C4-2B (cell line): ENCODE measurements around the gene SYT11.

Experiments
- H3K27ac ChIP-seq: fragments of 450-650 bp; 2 replicates; pipeline ENCODE4 v1.5.1; 2017
- ZFX ChIP-seq: fragments of 450-650 bp; IDR thresholded peaks from 2 replicates; pipeline ENCODE4 v1.6.1; 2017
- TF ChIP-seq, protein P1 (sequence below): fragments of 450-650 bp; conservative IDR thresholded peaks from 2 replicates; pipeline ENCODE4 v1.5.1; 2017; ENCODE audit warnings: mild to moderate bottlenecking

SYT11 gene

DNA sequence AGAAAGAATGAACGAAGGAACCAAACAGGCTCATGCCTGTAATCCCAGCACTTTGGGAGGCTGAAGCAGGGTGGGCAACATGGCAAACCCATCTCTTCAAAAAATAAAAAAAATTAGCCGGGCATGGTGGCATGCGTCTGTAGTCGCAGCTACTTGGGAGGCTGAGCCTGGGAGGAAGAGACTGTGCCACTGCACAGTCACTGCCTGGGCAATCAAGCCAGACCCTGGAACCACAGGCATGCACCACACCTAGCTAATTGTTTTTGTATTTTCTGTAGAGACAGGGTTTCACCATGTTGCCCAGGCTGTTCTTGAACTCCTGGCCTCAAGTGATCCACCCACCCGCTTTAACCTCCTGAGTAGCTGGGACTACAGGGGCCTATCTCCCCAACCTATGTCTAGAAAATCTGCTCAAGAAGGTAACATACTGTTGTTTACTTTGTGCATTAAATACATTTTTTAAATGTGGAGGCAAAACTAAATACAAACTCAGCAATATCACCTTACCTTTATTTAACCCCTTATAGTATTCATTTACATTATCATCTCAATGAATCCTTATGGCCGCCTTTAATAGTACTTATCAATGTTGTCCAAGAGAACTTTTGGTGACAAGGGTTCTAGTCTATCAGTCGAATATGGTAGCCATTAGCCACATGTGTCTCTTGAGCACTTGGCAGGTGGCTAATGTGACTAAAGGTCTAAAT is 72.1 kb downstream of the SYT11 start:
- H3K27ac ChIP-seq = no peak overlapping the region
- TF ChIP-seq ZFX = no peak
- TF ChIP-seq, protein P1, sequence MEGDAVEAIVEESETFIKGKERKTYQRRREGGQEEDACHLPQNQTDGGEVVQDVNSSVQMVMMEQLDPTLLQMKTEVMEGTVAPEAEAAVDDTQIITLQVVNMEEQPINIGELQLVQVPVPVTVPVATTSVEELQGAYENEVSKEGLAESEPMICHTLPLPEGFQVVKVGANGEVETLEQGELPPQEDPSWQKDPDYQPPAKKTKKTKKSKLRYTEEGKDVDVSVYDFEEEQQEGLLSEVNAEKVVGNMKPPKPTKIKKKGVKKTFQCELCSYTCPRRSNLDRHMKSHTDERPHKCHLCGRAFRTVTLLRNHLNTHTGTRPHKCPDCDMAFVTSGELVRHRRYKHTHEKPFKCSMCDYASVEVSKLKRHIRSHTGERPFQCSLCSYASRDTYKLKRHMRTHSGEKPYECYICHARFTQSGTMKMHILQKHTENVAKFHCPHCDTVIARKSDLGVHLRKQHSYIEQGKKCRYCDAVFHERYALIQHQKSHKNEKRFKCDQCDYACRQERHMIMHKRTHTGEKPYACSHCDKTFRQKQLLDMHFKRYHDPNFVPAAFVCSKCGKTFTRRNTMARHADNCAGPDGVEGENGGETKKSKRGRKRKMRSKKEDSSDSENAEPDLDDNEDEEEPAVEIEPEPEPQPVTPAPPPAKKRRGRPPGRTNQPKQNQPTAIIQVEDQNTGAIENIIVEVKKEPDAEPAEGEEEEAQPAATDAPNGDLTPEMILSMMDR = no peak

DNA sequence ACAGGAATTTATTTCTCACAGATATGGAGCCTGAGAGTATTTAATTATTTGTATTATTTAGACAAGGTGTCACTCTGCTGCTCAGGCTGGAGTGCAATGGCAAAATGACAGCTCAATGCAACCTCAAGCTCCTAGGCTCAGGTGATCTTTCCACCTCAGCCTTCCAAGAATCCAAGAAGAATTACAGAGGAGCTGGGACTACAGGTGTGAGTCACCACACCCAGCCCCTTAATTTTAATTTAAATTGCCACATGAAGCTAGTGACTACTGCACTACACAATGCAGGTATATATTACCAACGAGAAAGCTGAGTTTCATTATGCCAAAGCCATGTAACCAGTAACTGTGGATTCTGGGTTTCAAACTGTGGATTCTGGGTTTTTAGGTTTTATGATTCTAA is 72.7 kb downstream of the SYT11 start:
- no peak for TF ChIP-seq ZFX
- TF ChIP-seq, protein P1 = no peak

DNA sequence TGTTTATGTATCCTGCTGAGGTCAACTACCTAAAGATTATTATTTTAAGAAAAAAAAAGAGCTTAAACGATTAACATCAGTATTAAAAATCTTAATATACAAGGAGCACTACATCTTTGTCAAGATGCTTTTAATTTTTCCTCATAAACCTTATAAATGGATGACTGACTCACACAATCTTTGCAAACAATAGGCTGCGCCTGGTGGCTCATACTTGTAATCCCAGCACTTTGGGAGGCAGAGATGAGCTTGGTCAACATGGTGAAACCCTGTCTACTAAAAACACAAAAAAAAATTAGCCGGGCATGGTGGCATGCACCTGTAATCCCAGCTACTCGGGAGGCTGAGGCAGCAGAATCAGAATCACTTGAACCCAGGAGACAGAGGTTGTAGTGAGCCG is 73.1 kb downstream of the SYT11 start:
- TF ChIP-seq, protein P1 = no peak
- TF ChIP-seq ZFX = no peak
- no peak overlapping the region for H3K27ac ChIP-seq

More for the DNA sequence above, 72.7 kb downstream of the SYT11 start:
- H3K27ac ChIP-seq = no peak overlapping the region

GRCh38 chr1:155933591-155934096 is 74.3 kb downstream of the SYT11 start:
- TF ChIP-seq ZFX = no peak
- peak overlapping the region; percentile 89 for H3K27ac ChIP-seq

DNA sequence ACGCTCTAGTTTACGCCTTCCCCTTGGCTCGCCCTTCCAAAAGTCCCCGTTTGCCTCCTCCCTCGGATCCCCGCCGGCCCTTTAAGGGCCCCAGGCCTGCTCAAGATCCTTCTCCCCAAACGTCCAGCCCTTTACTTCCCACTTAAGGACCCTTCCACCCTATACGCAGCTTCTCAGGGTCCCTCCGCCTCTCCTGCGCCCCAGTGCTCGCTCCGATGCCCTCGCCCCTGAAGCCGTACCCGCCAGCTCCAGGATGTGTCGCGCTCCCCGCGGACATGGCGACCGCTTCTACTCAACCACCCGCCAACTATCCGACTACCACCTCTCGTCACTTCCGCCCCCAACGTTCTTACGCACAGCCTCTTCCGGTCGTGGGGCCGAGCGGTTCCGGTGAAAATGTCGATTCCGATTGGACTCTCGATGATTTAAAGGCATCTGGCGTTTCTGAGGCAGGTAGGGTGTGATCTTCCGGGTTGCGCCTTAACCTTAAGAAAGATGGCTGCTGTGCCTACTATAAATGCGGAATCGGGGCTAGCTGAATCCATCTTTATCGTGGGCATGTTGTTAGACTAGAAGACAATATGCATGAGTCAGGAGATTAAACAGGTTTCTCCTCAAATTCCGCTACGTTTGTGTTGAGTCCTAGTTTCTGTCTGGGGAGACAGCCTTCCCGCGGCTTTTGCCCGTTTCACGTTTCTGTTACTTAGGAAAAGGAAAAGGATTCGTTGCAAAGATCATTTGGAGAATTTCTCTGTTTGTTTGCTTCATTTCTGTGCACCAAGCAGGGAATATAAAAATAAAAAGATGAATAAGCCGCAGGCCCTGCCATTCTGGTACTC is 74.9 kb downstream of the SYT11 start, which contains the start of gene KHDC4:
TSS of gene KHDC4 (minus strand) at position 317 of the 839 bp plus-strand sequence. CDS start at position 277, 40 bp downstream.
- peak within 1 kb of the TSS; percentile 89 for H3K27ac ChIP-seq

More for the DNA sequence above, 74.9 kb downstream of the SYT11 start, which contains the start of gene KHDC4:
- TF ChIP-seq, protein P1 = no peak
- peak; percentile 89 for TF ChIP-seq ZFX
